HG03139 (cell line): Measurements from ENCODE around the gene LRCH3.
"Not testable (repeated sequence)": the region's sequence is repeated elsewhere in the genome, so short reads cannot be mapped to it uniquely, and the experiment has no call there.

Experiments used
- ATAC-seq: cut with Tn5 transposase; IDR thresholded peaks from one replicate; pipeline ENCODE4 v1.9.1; 2021; ENCODE audit not compliant: unreplicated experiment

The LRCH3 gene

DNA sequence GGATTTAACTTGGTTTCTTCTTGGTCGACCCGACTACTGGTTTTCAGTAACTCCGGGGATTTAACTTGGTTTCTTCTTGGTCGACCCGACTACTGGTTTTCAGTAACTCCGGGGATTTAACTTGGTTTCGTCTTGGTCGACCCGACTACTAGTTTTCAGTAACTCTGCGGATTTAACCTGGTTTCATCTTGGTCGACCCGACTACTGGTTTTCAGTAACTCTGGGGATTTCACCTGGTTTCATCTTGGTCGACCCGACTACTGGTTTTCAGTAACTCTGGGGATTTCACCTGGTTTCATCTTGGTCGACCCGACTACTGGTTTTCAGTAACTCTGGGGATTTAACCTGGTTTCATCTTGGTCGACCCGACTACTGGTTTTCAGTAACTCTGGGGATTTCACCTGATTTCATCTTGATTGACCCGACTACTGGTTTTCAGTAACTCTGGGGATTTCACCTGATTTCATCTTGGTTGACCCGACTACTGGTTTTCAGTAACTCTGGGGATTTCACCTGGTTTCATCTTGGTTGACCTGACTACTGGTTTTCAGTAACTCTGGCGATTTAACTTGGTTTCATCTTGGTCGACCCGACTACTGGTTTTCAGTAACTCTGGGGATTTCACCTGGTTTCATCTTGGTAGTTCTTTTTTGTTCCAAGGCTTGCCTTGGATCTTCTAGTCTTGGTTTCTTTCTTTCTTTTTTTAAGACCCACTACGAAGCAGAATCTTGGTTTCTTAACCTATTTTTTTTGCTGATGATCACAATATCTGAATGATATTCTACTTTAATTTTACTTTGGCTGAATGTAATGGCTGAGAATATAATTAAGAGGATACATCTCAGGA is 130.6 kb downstream of the LRCH3 start:
- not testable (repeated sequence) for ATAC-seq

DNA sequence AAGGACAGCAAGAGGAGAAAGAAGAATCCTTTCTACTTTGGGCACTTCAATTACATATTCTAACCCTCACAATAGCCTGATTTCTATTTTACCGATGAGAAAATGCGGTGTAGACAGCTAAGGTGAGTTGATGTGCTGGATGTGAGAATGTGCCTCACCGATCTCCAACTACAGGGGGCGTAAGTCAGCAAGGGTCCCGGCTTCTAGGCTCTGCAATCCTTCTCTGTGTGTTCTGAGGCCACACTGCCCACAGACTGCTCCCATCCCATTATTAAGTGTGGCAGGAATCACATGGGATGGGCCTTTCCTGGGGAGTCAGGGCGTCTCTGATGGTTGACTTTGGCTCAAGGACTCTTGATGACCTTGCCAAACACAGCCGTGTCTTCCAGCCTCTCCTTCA is 135.4 kb downstream of the LRCH3 start:
- ATAC-seq: no peak

- ATAC-seq: not testable (repeated sequence)
Measured at GRCh38 chr3:197927578-197927977, 136.5 kb downstream of the LRCH3 start.

DNA sequence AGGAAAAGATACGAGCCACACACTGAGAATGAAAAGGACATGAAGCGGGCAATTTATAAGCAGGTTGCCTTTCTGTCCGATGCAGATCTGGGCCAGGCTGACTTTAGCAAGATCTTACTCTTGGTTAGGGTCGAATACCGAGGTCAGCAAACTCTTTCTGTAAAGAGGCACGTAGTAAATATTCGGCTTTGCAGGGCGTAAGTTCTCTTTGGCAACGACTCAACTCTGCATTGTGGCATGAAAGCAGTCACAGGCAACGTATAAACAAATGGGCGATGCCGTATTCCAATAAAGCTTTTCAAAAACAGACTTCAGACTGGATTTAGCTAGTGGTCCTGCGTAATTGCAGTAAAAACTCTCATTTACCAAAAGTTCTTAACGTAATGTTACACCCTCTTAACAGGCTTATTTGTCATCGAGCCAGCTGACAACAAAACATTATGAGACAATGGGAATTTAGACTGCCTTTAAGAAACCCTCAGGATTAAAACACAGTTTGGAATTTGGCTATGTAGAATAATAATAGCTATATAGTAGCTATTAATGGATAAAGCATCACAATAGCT is 145.8 kb downstream of the LRCH3 start:
- no peak for ATAC-seq
